Small intestine (tissue), 7 donors: Measurements from ENCODE around the gene TMBIM4. TPM values are rescaled to one million over a fixed set of nuclear protein-coding genes. Genes with fewer than 3 reads are reported as not detected.
A peak's percentile ranks its signal among the peaks of the same experiment; 100 is the strongest.

ENCODE experiments used
- DNase-seq, 2 donors: peaks; one replicate each; pipeline versions ENCODE4 v3.0.0 to v3.0.0-alpha.2; 2013
- FAIRE-seq: peaks from 2 replicates; lab custom pipeline; 2012; peaks lifted over from hg19 to GRCh38; lab: Jason Lieb, UNC
- H3K27ac ChIP-seq, 3 donors: one replicate each; pipeline ENCODE4 v1.5.1; 2013; ENCODE audit warnings: low read length in 2 of 3, mild to moderate bottlenecking in 2 of 3, control low read depth in 1 of 3, inconsistent platforms in 1 of 3, low read depth in 1 of 3, moderate library complexity in 1 of 3
- H3K27me3 ChIP-seq, 3 donors: one replicate each; pipeline ENCODE4 v1.6.1; 2013; ENCODE audit warnings: low read length in 3 of 3, inconsistent platforms in 1 of 3; ENCODE audit not compliant: control insufficient read depth in 3 of 3, insufficient read depth in 3 of 3
- H3K36me3 ChIP-seq, 3 donors: one replicate each; pipeline ENCODE4 v1.6.1; 2013; ENCODE audit warnings: low read length in 3 of 3, inconsistent platforms in 1 of 3, low read depth in 1 of 3, mild to moderate bottlenecking in 1 of 3, moderate library complexity in 1 of 3; ENCODE audit not compliant: control insufficient read depth in 3 of 3, insufficient read depth in 2 of 3
- H3K4me1 ChIP-seq, 3 donors: one replicate each; pipeline ENCODE4 v1.6.1; 2013; ENCODE audit warnings: low read length in 2 of 3, inconsistent platforms in 1 of 3, low read depth in 1 of 3, mild to moderate bottlenecking in 1 of 3, moderate library complexity in 1 of 3; ENCODE audit not compliant: control insufficient read depth in 3 of 3, insufficient read depth in 2 of 3
- H3K4me3 ChIP-seq, 3 donors: one replicate each; pipeline ENCODE4 v1.5.1; 2013; ENCODE audit warnings: low read length in 3 of 3, control low read depth in 1 of 3, inconsistent platforms in 1 of 3, low read depth in 1 of 3, mild to moderate bottlenecking in 1 of 3, moderate library complexity in 1 of 3
- H3K9me3 ChIP-seq, 2 donors: one replicate each; pipeline ENCODE4 v1.6.1; 2013; ENCODE audit warnings: low read depth in 1 of 2, low read length in 1 of 2; ENCODE audit not compliant: control insufficient read depth in 2 of 2, insufficient read depth in 1 of 2
- WGBS, 3 donors: extraction: QIAGEN DNeasy Blood & Tissue Kit; methylation state at CpG; one replicate each; pipeline ENCODE4 v1.1.7; 2013; 5-methylcytosine and 5-hydroxymethylcytosine counted together
- polyA plus RNA-seq, 4 donors: library from polyadenylated mRNA; stranded (reverse) in 3 of 4; unstranded in 1 of 4; fragments of 200-250 nt in 3 of 4; fragments of 120-200 nt in 1 of 4; gene quantifications; one replicate each; pipeline versions ENCODE4 v1.2.1 to v1.2.3, GENCODE V29; 2013
- donor health status: healthy with polysubstance abuse.
- donor health status: control.
- donor health status: control.
- donor health status: Bipolar disorder and iron deficiency.
- donor health status: healthy.

Gene TMBIM4
- polyA plus RNA-seq, 4 donors: 45.7 to 165 (median 101) TPM

DNA sequence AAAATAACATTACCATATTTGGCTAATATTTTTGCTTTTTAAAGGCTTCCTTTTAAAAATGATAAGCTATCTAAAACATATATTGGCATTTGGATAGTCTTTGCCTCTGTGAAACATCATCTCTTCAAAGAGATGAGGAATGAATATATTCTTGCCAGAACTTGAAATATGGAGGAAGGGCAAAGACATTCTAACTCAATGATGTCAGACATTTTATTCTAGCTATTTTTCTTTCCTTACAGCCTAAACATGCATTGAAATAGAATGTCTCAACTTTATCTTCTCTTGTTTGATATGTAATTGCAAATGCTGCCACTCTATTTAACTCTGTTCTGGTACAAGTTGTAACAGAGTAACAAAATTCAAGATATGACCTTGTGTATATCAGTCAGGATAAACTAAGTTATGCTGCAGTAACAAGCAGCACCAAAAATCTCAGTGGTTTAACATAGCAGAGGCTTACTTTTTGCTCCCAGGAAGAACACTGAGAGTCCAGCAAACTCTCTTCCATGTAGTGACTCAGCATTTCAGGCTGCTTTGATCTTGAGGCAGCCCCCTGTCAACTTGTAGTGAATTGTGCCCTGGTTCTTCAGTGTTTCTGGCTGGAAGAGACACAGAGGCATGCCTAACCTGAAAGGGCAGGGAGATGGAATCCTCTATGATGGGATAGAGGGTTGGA lies 30.2 kb upstream of the TMBIM4 start:
- FAIRE-seq (no peak), DNase-seq (no peak)
- Histone ChIP-seq H3K9me3 (peaks cover 0 to 5% of the 10 kb centered on the region in 2 donors), H3K27me3 (no peaks in the 10 kb centered on the region), H3K4me1 (no peaks in the 10 kb centered on the region), H3K36me3 (no peaks in the 10 kb centered on the region), H3K4me3 (no peak overlapping the region), H3K27ac (no peak overlapping the region)

DNA sequence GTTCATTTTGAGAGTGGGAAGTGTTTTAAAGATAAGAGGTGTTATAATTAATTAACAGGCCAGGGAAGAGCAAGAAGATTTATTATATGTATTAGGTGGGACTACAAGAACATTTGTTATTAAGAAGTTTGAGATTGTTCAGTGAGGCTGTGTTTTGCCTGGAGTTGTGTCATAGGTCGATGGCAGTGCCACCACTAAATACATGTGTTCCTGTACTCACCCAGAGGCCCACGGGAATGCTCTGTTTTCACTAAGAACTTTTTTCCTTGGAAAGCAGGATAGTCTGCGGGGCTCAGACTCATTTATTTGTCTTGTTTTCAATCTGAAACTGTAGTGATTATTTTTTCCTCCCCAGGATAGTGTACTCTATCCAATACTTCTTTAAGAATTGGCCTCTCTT lies 29.3 kb upstream of the TMBIM4 start:
- no peak overlapping the region for H3K4me3 ChIP-seq
- DNase-seq (no peak), FAIRE-seq (no peak)
- peaks cover 0 to 5% of the 10 kb centered on the region in 2 donors for H3K9me3 ChIP-seq
- no peaks in the 10 kb centered on the region for H3K36me3 ChIP-seq
- no peaks in the 10 kb centered on the region for H3K27me3 ChIP-seq
- H3K4me1 ChIP-seq: no peaks in the 10 kb centered on the region
- 69 to 76% (median 74%) methylated on average over 3 of the region's 3 CpGs for WGBS, 3 donors
- H3K27ac ChIP-seq: no peak overlapping the region

DNA sequence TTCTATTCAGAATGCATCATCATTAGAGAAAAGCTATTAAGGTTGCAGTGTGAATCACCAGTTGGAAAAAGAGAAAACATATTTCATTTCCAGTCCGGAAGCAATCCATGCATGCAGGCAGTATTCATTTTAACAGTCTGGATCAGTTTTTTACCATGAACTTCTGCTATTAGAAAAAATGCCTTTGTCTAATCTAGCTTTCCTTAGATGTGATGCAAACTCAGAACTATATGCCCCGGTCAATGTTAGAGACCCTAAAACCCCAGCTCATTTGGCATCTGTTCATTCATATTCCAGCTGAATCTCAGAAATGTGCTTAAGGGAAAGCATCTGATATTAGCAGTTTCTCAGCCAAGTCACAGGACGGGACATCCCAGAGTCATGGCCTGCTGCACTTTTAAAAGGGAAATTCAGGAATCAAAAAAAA lies 27.7 kb upstream of the TMBIM4 start:
- no peaks in the 10 kb centered on the region for H3K36me3 ChIP-seq
- H3K9me3 ChIP-seq: peaks cover 0 to 5% of the 10 kb centered on the region in 2 donors
- no peak for DNase-seq
- WGBS, 3 donors: 54 to 84% (median 79%) methylated on average over 3 of the region's 3 CpGs
- H3K27ac ChIP-seq: no peak overlapping the region
- no peak for FAIRE-seq
- peaks cover 0 to 3% (median 0%) of the 10 kb centered on the region in 3 donors for H3K27me3 ChIP-seq
- no peak overlapping the region for H3K4me3 ChIP-seq
- no peaks in the 10 kb centered on the region for H3K4me1 ChIP-seq

DNA sequence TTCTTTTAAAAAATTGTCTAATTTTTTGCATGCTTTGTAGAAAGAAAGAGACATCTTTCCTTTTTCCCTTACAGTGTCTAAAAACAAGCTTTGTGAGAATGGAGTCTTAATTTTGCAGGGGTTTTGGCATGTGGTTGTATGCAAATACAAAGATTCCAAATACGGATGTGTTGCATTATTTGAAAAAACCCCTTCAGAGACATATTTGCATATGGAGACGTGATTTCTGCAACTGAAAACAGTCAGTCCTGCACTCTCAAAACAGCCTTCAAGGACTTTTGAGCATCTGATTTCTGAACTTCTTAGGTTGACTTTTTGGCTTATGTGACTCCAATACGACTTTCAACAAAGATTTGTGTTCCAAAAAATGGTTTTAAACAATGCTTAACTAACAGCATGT lies 27.0 kb upstream of the TMBIM4 start:
- no peak overlapping the region for H3K27ac ChIP-seq
- 46 to 57% (median 49%) methylated on average over 3 of the region's 3 CpGs for WGBS, 3 donors
- H3K4me3 ChIP-seq: no peak overlapping the region
- peaks cover 0 to 5% (median 0%) of the 10 kb centered on the region in 3 donors for H3K27me3 ChIP-seq
- DNase-seq: no peak
- no peaks in the 10 kb centered on the region for H3K36me3 ChIP-seq
- H3K9me3 ChIP-seq: peaks cover 0 to 5% of the 10 kb centered on the region in 2 donors
- FAIRE-seq: no peak
- H3K4me1 ChIP-seq: no peaks in the 10 kb centered on the region

DNA sequence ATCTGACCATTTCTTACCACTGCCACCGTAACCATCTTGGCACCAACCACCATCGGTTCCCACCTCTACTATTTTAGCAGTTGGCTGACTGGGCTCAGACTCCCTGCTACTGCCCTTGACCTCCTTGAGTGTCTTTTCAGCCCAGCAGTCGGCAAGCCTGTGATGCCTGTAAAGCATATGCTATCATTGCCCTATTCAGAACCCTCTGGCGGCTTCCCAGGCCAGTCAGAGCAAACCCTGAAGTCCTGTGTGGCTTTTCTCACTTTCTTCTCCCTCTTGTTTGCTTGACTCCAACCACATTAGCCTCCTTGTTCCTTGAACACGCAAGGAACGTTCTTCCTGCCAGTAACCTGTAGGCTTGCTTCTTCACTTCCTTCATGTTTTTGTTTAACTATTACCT lies 25.4 kb upstream of the TMBIM4 start:
- Histone ChIP-seq H3K4me3 (no peak overlapping the region), H3K27me3 (peaks cover 0 to 19% (median 0%) of the 10 kb centered on the region in 3 donors), H3K36me3 (no peaks in the 10 kb centered on the region), H3K9me3 (peaks cover 0 to 2% of the 10 kb centered on the region in 2 donors), H3K27ac (no peak overlapping the region), H3K4me1 (no peaks in the 10 kb centered on the region)
- FAIRE-seq (no peak), DNase-seq (no peak)
- WGBS, 3 donors: 81 to 83% (median 81%) methylated on average over 6 of the region's 6 CpGs

DNA sequence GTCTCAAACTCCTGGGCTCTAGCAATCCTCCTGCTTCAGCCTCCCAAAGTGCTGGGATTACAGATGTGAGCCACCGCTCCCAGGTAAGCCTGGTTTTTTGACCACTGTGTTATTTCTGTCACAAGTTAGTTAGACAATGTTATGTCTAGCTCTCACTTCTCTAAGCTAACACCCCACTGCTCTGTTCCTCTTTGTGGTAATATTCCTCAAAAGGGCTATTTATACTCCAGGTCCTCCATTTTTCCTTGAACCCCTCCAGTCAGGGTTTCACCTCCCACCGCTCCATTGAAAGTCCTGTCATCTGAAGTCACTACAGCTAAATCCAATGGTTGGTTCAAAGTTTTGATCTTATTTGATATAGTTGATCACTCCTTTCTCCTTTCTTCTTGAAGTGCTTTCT lies 24.3 kb upstream of the TMBIM4 start:
- no peak overlapping the region for H3K4me3 ChIP-seq
- H3K9me3 ChIP-seq: no peaks in the 10 kb centered on the region
- FAIRE-seq (no peak), DNase-seq (no peak)
- peaks cover 0 to 27% (median 5%) of the 10 kb centered on the region in 3 donors for H3K27me3 ChIP-seq
- H3K4me1 ChIP-seq: no peaks in the 10 kb centered on the region
- WGBS, 3 donors: 88 to 100% (median 88%) methylated on average over 2 of the region's 2 CpGs
- no peaks in the 10 kb centered on the region for H3K36me3 ChIP-seq
- no peak overlapping the region for H3K27ac ChIP-seq

DNA sequence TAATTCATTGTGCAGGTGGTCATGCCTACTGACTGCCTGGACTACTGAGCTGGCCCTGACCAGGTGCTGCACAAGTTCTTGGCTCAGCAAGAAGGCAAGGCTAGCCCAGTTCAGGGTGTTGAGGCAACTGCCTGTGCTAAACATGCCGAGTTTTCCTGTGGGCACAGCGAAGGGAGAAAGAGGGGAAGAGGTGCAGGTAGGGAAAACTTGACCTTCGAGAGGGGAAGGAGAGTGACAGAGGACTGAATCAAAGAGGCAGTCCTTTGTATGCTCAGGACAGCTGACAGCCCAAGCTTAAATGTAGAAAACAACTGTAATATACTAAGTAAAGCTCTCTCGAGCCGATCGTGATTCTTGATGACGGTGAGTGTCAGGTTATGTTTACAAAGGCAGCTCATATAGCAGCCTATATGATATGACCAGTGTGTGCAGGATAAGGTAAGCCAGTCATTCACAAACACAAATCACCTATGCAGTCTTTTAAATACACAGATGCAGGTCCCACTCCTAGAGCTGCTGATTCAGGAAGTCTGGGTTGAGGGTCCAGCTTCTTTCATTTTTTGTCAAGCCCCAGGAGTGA lies 21.8 kb upstream of the TMBIM4 start:
- WGBS, 3 donors: 63 to 68% (median 65%) methylated on average over 7 of the region's 7 CpGs
- no peak for FAIRE-seq
- no peak for DNase-seq
- H3K27me3 ChIP-seq: peaks cover 5 to 43% (median 8%) of the 10 kb centered on the region in 3 donors
- peaks cover 0 to 5% of the 10 kb centered on the region in 2 donors for H3K9me3 ChIP-seq
- no peaks in the 10 kb centered on the region for H3K36me3 ChIP-seq
- H3K4me1 ChIP-seq: peaks cover 0 to 4% (median 0%) of the 10 kb centered on the region in 3 donors
- no peak overlapping the region for H3K27ac ChIP-seq
- H3K4me3 ChIP-seq: no peak overlapping the region

DNA sequence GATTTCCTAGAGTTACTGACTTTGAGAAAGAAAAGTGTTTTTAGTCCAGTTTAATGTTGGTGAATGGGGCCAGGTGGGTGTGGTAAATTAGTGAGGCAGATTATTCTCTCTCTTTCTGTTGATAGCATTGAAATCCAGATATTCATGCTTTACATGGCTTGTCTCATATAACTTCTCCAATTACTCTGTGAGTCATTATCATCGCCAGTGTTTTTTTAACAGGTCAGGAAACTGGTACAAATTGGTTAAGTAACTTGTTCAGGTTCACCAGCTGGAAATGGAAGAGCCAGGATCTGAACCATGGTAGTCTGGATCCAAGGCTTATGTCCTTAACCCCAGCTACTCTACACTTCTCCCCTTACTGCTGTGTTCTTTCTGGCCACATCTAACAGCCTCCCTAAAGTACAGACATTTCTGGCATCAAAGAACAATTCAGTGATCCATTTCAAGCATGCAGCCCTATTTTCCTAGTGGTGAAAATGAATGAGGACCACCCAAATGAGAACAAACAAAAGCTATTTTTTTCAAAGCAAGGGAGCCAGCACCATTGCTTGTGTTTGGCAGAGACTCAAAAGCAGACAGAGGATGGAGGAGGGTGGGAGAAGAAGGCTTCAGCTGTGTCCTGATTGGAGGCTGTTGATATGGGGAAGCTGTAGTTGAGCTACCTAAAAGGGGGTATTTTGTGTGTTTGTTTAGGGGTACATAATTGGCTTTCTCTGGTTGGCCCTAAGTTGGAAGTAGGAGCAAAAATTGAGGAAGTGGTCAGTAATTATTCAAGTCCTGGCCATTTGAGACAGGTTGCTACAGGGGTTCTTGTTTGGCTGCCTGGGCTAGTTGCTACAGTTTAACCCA lies 20.9 kb upstream of the TMBIM4 start:
- Histone ChIP-seq H3K27me3 (peaks cover 5 to 43% (median 8%) of the 10 kb centered on the region in 3 donors), H3K27ac (peak overlapping the region in 1 of 3 donors; percentile 54), H3K4me3 (no peak overlapping the region), H3K4me1 (peaks cover 0 to 4% (median 0%) of the 10 kb centered on the region in 3 donors), H3K9me3 (peaks cover 0 to 5% of the 10 kb centered on the region in 2 donors), H3K36me3 (no peaks in the 10 kb centered on the region)
- WGBS, 3 donors: 50 to 65% (median 62%) methylated on average over 1 of the region's 1 CpG
- no peak for FAIRE-seq
- no peak for DNase-seq
